ENCODE data around the gene HRCT1.

- TF ChIP-seq POLR2A (IDR thresholded peaks at IDR 0.05), result no peak
- TF ChIP-seq CTCF (IDR thresholded peaks at IDR 0.05), result no peak
Measured at GRCh38 chr9:35904338-35904737, 1.7 kb upstream of the HRCT1 start.

Measured in thyroid gland (tissue), 4 donors.